Skeletal muscle tissue (tissue), 4 donors: ENCODE measurements around the gene TMCC1. TPM values are rescaled to one million over a fixed set of nuclear protein-coding genes. Genes with fewer than 3 reads are reported as not detected.

ENCODE experiments used
- H3K27ac ChIP-seq: one replicate; pipeline ENCODE4 v1.7.0; 2013; ENCODE audit warnings: mild to moderate bottlenecking, low read depth, low read length, inconsistent platforms
- H3K27me3 ChIP-seq, 3 donors: one replicate each; pipeline ENCODE4 v1.7.0; 2013; ENCODE audit warnings: low read length in 3 of 3; ENCODE audit not compliant: control insufficient read depth in 3 of 3, insufficient read depth in 3 of 3
- H3K36me3 ChIP-seq, 3 donors: one replicate each; pipeline ENCODE4 v1.7.0; 2013; ENCODE audit warnings: low read length in 3 of 3; ENCODE audit not compliant: control insufficient read depth in 3 of 3, insufficient read depth in 3 of 3
- H3K4me1 ChIP-seq, 3 donors: one replicate each; pipeline ENCODE4 v1.7.0; 2013; ENCODE audit warnings: low read length in 3 of 3, mild to moderate bottlenecking in 3 of 3; ENCODE audit not compliant: control insufficient read depth in 3 of 3, insufficient read depth in 3 of 3
- H3K4me3 ChIP-seq, 3 donors: one replicate each; pipeline ENCODE4 v1.7.0; 2013; ENCODE audit warnings: low read length in 3 of 3
- H3K9ac ChIP-seq, 3 donors: one replicate each; pipeline ENCODE4 v1.7.0; 2013; ENCODE audit warnings: low read length in 3 of 3, mild to moderate bottlenecking in 3 of 3, moderate library complexity in 2 of 3, low read depth in 1 of 3
- H3K9me3 ChIP-seq, 3 donors: one replicate each; pipeline ENCODE4 v1.7.0; 2013; ENCODE audit warnings: low read length in 3 of 3; ENCODE audit not compliant: control insufficient read depth in 3 of 3
- total RNA-seq: library from RNA; depleted of rRNA; stranded (reverse); fragments of >200 nt; gene quantifications from one replicate; pipeline ENCODE4 v1.2.3, GENCODE V29; 2014
- donor health status: Osteomylitis.

Gene TMCC1
- total RNA-seq, 1 donor from 2014 or later, result 65.8 TPM

DNA sequence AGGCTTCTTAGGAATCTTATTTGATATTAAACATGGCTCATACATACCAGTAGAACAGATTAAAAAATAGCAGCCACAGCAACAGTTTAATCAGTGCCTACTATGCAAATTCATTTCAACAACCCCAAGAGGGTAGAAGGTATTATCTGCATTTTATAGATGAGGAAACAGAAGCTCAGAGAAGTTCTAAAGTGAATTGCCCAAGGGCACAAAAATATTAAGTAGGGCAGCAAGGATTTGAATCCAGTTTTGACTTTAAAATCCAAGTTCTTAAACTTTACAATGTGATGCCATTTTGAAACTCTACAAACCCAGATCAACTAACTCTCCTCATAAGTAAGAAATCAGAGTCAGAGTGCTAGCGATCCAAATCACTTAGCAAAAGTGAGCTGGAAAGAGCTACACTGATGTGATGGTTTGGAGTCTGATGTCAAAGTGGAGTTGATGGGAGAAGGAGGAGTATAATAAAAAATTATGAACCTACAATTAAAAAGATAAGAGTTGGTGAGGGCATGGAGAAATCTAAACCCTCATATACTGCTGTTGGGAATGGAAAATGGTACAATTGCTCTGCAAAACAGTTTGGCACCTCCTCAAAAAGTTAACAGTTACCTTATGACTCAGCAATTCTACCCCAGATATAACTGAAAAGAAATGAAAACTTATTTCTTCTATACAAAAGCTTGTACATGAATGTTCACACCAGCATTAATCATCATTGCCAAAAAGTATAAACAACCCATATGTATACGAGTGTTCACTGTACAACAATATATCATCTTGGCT lies 236.1 kb downstream of the TMCC1 start:
- H3K27ac ChIP-seq, result peak overlapping the region; percentile 49
- H3K4me1 ChIP-seq, result peaks cover 9 to 38% (median 37%) of the 10 kb centered on the region in 3 donors

DNA sequence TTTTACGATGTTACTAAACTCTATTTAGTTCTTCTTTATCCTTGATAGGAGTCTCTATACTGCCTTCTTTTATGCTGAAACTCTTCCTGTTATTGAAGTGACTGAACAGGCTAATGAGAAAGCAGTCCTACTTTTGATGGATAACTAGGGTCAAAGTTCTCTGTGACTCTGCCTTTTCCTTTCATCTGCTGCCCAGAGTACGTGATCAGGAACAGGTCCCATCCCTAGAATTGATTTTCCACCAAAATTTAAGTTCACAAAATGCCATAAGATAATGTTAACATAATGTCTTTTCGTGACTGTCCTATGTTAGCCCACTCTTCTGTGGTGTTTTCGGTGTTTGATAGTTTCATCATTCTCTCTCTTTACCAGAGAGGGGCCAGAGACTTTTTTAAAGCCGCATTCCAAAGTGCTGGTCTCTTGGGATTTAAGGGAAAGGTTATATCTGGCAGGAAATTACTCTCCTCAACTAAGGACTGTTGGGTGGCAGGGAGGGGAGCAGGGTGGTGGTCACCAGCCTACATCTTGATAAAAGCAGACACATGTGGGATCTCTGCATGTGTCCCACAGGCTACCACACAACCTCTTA lies 236.8 kb downstream of the TMCC1 start:
- H3K27ac ChIP-seq, result peak overlapping the region; percentile 49
- H3K4me1 ChIP-seq, result peaks cover 5 to 40% (median 37%) of the 10 kb centered on the region in 3 donors

More for the DNA sequence above, 236.1 kb downstream of the TMCC1 start:
- Histone ChIP-seq H3K9ac (no peak overlapping the region), H3K27me3 (no peaks in the 10 kb centered on the region), H3K9me3 (no peaks in the 10 kb centered on the region), H3K4me3 (no peak overlapping the region), H3K36me3 (peaks cover 4 to 10% (median 7%) of the 10 kb centered on the region in 3 donors)

DNA sequence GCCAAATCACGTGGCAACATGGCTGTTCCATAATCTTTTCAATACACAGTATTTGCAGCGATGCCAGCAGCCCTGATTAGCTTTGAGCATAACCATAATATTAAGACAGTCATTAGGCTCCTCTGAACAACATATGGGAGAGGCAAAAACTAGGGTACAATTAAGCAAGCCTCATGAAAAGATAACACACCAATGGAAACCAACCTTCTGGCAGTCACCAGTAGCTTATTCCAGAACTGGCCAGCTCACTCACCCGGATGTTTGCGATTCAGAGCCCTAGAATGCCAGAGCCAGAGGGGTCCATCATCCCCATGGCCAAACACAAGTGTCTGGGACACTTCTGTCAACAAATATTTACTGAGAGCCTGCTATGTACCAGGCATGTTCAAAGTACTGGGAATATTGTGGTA lies 238.2 kb downstream of the TMCC1 start:
- Histone ChIP-seq H3K27me3 (no peaks in the 10 kb centered on the region), H3K9ac (no peak overlapping the region), H3K4me3 (no peak overlapping the region), H3K27ac (no peak overlapping the region), H3K9me3 (no peaks in the 10 kb centered on the region), H3K4me1 (peaks cover 5 to 46% (median 37%) of the 10 kb centered on the region in 3 donors), H3K36me3 (peaks cover 4 to 13% (median 10%) of the 10 kb centered on the region in 3 donors)

More for the DNA sequence above, 236.8 kb downstream of the TMCC1 start:
- Histone ChIP-seq H3K9me3 (no peaks in the 10 kb centered on the region), H3K27me3 (no peaks in the 10 kb centered on the region), H3K9ac (no peak overlapping the region), H3K4me3 (no peak overlapping the region), H3K36me3 (peaks cover 4 to 10% (median 7%) of the 10 kb centered on the region in 3 donors)

DNA sequence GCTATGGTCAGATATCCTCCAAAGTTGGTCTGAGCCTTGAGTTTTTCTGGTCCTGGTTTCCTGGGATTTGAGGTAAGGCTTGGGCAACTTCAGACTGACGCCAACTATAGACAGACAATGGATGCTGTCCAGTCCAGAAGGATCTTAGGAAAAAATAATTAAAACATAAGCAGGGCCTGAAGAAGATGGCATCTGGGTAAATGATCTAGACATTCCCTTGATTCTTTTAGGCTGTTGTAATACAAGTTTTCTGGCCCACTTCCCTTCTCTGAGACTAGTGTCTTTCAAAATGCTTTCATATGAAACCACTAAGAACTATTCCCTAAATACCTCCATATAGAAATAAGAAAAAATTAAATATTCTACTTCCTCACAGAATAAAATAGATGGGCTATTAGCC lies 239.4 kb downstream of the TMCC1 start:
- Histone ChIP-seq H3K27ac (no peak overlapping the region), H3K4me3 (no peak overlapping the region), H3K4me1 (peaks cover 8 to 51% (median 39%) of the 10 kb centered on the region in 3 donors), H3K9ac (no peak overlapping the region), H3K36me3 (peaks cover 4 to 16% (median 10%) of the 10 kb centered on the region in 3 donors), H3K27me3 (no peaks in the 10 kb centered on the region), H3K9me3 (no peaks in the 10 kb centered on the region)

DNA sequence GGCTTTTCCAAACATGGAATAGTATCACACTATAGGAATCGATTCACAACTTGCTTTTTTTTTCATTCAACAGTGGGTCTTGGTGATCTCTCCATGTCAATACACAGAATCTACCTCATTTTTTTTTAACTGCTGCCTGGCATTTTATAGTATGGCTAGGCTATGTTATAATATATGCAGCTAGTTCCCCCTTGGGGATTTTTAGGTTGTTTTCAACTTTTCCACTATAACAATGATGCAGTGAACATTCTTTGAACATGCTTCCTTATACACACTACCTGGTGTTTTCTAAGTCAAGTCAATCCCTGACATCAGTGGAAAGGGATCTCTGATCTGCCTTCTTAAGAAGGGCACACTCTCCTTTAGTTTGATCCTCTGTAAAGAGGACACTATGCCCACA lies 240.5 kb downstream of the TMCC1 start:
- H3K36me3 ChIP-seq, result peaks cover 4 to 16% (median 10%) of the 10 kb centered on the region in 3 donors
- no peak overlapping the region for H3K27ac ChIP-seq
- no peaks in the 10 kb centered on the region for H3K27me3 ChIP-seq
- H3K4me3 ChIP-seq, result no peak overlapping the region
- H3K9ac ChIP-seq, result no peak overlapping the region
- peaks cover 8 to 45% (median 34%) of the 10 kb centered on the region in 3 donors for H3K4me1 ChIP-seq
- no peaks in the 10 kb centered on the region for H3K9me3 ChIP-seq

DNA sequence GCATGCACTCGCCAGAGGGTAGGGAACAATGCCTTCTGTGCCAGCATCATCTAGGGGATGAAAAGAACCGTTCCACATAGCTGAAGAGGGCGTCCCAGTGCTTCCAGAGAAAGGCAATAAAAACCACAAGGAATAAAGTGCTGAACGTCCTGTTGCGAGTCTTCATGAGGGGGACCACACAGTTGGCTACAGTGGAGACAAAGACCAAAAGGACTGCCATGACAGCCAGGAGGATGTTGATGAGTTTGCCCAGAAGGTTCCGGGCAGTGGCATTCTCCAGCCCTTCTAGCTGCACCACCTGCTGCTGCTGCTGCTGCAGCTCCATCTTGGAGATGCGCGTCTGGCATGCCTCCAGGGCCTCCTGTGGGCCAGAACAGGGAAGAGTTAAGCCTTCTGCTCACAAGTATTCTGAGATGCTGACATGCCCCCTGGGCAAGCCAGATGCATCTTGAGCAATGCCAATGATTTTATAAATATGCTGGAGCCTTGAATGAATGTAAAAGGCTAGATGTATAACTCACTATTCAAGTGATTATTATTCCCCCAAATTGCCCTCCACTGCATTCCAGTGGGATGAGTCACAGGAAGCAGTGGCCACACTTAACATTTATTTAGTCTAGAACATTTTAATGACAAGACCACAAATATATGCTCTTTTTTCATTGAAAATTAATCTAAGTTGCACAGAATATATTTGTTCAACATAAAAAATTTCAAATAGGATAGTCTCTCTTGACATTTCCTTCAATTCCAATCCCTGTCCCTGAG lies 241.9 kb downstream of the TMCC1 start:
- H3K9me3 ChIP-seq, result no peaks in the 10 kb centered on the region
- H3K4me3 ChIP-seq, result no peak overlapping the region
- H3K27me3 ChIP-seq, result no peaks in the 10 kb centered on the region
- peaks cover 4 to 16% (median 10%) of the 10 kb centered on the region in 3 donors for H3K36me3 ChIP-seq
- peaks cover 8 to 33% (median 20%) of the 10 kb centered on the region in 3 donors for H3K4me1 ChIP-seq
- no peak overlapping the region for H3K27ac ChIP-seq
- H3K9ac ChIP-seq, result peak overlapping the region in 1 of 3 donors; percentile 8

DNA sequence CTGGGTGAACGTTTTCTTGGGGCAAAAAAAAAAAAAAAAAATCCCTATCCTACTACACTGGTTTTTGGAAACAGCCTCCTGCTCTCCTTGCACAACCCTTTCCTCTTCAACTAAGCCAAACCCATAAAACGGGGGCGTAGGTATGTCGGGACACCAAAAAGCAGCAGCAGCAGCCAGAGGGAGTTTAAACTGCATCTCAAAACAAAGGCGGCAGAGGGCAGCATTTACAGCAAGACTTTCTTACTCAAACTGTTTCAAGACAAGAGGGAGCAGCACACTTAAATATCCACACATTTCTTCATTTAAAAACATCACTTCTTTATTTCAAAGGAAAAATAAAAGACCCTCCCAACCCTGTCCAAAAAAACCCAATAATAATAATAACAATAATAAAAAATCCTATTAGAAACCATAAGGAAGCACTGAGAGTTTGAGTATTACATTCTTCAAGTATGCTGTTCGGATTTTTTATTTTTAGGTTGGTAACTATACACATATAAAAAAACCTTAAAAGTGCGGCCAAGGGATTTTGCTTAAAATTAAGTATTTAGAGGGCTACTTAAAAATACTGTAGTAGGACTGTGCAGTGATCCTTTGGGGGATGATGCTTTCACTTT lies 243.1 kb downstream of the TMCC1 start:
- Histone ChIP-seq H3K36me3 (peaks cover 4 to 16% (median 10%) of the 10 kb centered on the region in 3 donors), H3K9ac (peak overlapping the region in 1 of 3 donors; percentile 11), H3K9me3 (no peaks in the 10 kb centered on the region), H3K27me3 (no peaks in the 10 kb centered on the region), H3K4me3 (no peak overlapping the region), H3K4me1 (peaks cover 8 to 26% (median 15%) of the 10 kb centered on the region in 3 donors), H3K27ac (no peak overlapping the region)

DNA sequence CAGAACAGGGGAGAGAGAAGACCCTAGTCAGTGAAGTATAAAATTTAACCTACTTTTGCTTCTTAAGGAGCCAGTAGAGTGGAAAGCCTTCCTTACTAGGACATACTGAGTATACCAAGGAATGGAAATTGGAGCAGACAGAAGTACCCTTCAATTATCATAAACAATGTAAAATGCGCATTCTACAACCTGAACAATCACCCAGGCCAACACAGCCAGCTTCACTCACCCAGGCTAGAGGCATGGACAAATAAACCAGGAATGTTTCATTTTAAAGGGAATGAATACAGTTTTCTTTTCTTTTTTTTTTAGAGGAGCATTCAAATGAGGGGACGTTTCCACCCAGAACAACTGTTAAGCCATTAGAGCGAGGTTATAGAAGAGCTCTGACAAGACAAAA lies 245.1 kb downstream of the TMCC1 start:
- H3K4me3 ChIP-seq, result no peak overlapping the region
- no peaks in the 10 kb centered on the region for H3K9me3 ChIP-seq
- peaks cover 0 to 9% (median 0%) of the 10 kb centered on the region in 3 donors for H3K36me3 ChIP-seq
- H3K27me3 ChIP-seq, result no peaks in the 10 kb centered on the region
- peaks cover 8 to 16% (median 11%) of the 10 kb centered on the region in 3 donors for H3K4me1 ChIP-seq
- no peak overlapping the region for H3K9ac ChIP-seq
- no peak overlapping the region for H3K27ac ChIP-seq

DNA sequence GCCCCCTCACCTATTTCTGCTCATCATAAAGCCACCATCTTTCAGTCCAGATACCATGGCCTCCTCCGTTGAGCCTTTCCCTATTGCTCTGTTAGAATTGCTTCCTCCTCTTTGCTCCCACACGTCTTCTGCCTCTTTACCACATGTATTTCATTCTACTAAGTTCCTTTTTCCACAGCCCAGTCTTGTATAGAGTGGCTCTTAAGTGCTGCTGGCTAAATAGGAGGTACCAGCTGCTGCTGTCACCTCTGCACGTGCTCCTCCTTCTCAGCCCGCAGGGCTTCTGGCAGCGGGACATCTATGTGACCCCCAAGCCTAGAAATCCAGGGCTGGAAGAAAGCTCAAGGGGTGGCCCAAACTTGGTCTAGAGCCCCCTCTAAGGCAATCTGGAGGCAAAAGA lies 248.2 kb downstream of the TMCC1 start:
- H3K27me3 ChIP-seq, result no peaks in the 10 kb centered on the region
- H3K9ac ChIP-seq, result no peak overlapping the region
- H3K36me3 ChIP-seq, result peaks cover 0 to 3% (median 0%) of the 10 kb centered on the region in 3 donors
- H3K9me3 ChIP-seq, result no peaks in the 10 kb centered on the region
- no peak overlapping the region for H3K27ac ChIP-seq
- no peak overlapping the region for H3K4me3 ChIP-seq
- H3K4me1 ChIP-seq, result peaks cover 2 to 5% (median 3%) of the 10 kb centered on the region in 3 donors
